CD4-positive, alpha-beta T cell treated with Interleukin-21 for 1 hour (primary cell): Measurements from ENCODE around the gene LTB4R2.
"Not testable (repeated sequence)": the region's sequence is repeated elsewhere in the genome, so short reads cannot be mapped to it uniquely, and the experiment has no call there.

Experiments used
- DNase-seq: peaks from one replicate; pipeline ENCODE4 v3.0.0-alpha.2; 2020

Gene LTB4R2

DNA sequence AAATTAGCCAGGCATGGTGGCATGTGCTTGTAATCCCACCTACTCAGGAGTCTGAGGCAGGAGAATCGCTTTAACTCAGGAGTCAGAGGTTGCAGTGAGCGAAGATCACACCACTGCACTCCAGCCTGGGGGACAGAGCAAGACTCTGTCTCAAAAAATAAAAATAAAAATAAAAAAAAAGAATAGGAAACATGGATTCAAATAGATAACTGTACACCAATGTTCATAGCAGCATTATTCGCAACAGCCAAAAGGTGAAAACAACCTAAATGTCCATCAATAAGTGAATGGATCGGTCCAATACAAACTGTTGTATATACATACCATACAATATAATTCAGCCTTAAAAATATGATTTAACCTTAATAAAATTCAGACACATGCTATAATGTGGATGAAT is 32.9 kb downstream of the LTB4R2 start:
- no peak for DNase-seq

GRCh38 chr14:24343795-24344660 is 34.1 kb downstream of the LTB4R2 start:
- DNase-seq = no peak

- no peak for DNase-seq
Observed at GRCh38 chr14:24347134-24347533, 37.2 kb downstream of the LTB4R2 start.

GRCh38 chr14:24348186-24348585 is 38.2 kb downstream of the LTB4R2 start:
- no peak for DNase-seq

DNA sequence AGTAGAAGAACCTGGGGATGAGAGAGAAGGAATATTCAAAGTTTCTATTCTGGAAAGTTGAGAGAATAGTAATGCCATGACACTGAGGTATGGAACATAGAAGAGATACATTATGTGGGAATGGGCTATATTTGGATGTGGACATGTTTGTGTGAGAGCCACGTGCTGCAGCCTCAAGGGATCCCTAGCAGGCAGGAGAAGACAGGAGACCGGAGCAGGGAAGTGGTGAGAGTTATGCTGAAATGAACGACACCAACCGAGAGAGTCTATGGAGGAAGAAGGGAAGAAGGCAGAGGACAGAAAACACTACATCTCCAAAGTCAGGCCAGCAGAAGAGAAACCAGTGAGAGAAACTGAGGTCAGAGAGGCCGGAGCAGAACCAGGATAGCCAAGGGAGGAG is 39.8 kb downstream of the LTB4R2 start:
- no peak for DNase-seq

DNA sequence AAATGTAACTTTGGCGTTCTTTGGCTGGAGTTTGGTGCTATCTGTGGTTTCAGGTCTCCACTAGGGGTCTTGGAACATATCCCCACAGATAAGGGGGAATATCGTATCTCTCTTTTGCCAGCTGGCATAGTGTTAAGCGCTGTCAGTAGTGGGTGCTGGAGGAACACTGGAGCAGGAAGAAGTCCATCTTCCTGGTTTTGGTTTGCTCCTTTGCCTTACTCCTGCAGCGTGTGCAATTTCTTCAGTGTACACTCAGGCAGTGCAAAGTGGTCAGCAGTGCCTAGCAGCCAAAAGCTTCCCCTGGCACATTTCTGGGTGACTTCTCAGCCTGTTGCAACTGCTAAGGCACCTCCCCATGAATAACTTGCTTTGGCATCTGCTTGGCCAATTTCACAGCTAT is 41.6 kb downstream of the LTB4R2 start:
- no peak for DNase-seq

- DNase-seq = no peak
Observed at GRCh38 chr14:24353559-24354481, 43.9 kb downstream of the LTB4R2 start.

GRCh38 chr14:24354482-24354825 is 44.5 kb downstream of the LTB4R2 start:
- DNase-seq = not testable (repeated sequence)

GRCh38 chr14:24355009-24355408 is 45.1 kb downstream of the LTB4R2 start:
- no peak for DNase-seq

GRCh38 chr14:24356208-24356607 is 46.3 kb downstream of the LTB4R2 start:
- no peak for DNase-seq

- no peak for DNase-seq
Observed at GRCh38 chr14:24360281-24360680, 50.3 kb downstream of the LTB4R2 start.

- DNase-seq = no peak
Observed at GRCh38 chr14:24361326-24361725, 51.4 kb downstream of the LTB4R2 start.
